Measurements from ENCODE around the gene ARHGAP5. TPM values are rescaled to one million over a fixed set of nuclear protein-coding genes. Genes with fewer than 3 reads are reported as not detected.

Gene ARHGAP5
- total RNA-seq, 2 experiments from 2014 or later = 8.1 to 20.4 TPM

DNA sequence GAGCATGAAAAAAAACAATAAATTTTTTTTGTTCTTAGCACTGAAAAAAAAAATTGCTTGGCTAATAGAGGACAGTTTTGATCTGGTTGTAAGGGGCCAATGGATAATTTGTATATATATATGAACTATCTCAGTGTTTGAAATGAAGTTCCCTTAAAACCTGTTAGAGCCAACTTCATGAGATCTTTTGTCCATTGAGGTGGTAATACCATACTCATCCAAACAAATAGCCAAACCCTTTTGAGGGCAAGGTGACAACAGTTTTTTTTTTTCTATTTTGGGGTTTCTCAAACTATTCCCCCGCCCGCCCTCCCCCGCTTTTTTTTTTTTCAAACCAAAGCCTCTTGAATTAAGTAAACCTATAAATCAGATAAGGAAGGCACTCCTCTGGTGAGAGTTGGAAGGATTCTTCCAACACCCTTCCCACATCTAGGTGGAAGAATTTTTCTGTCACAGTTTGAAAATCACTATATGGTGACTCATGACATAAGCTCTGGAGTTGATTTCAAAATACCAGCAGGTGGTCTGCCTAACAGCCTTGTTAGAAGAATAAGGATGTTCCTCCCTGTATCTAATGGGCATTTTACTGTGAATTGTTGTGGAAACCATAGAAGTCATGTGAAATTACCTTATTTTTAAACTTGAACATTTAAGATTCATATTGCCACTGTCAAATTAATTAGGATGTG lies 10.2 kb downstream of the ARHGAP5 start:
- Histone ChIP-seq H3K4me2 (ENCODE audit: low read length) (no peak overlapping the region), H4K20me1 (ENCODE audit: insufficient read depth, low read length) (peaks cover 5% of the 10 kb centered on the region; the same call in 1 of the 2 replicates), H3K9me2 (ENCODE audit: insufficient read depth, low read length) (no peaks in the 10 kb centered on the region), H3K4me1 (ENCODE audit: insufficient read depth, low read length, poor library complexity, severe bottlenecking) (no peaks in the 10 kb centered on the region), H3K36me3 (ENCODE audit: insufficient read depth, low read length) (no peaks in the 10 kb centered on the region), H3K9me3 (ENCODE audit: low read length) (no peaks in the 10 kb centered on the region), H2AFZ (ENCODE audit: low read length) (no peak overlapping the region), H3K27ac (ENCODE audit: low read depth, low read length, poor library complexity, severe bottlenecking) (no peak overlapping the region), H3K4me3 (ENCODE audit: low read depth, low read length, poor library complexity, severe bottlenecking) (no peak overlapping the region), H3K79me2 (ENCODE audit: insufficient read depth, low read depth, low read length) (no peaks in the 10 kb centered on the region)
- ChIA-PET POLR2A (no interaction called here), CTCF (ENCODE audit: unreplicated experiment) (no interaction called here)
- DNase-seq (ENCODE audit: low spot score) = no peak
- TF ChIP-seq EZH2phosphoT487 (IDR thresholded peaks at IDR 0.05; ENCODE audit: borderline replicate concordance, low read depth, low read length) (no peak), CTCF (conservative IDR thresholded peaks at IDR 0.05; ENCODE audit: low read length) (no peak)
- intact Hi-C loops (cut with micrococcal nuclease; ENCODE audit: unreplicated experiment) = no loop called here
- no TSS peak for BruUV-seq (replicated peaks)

DNA sequence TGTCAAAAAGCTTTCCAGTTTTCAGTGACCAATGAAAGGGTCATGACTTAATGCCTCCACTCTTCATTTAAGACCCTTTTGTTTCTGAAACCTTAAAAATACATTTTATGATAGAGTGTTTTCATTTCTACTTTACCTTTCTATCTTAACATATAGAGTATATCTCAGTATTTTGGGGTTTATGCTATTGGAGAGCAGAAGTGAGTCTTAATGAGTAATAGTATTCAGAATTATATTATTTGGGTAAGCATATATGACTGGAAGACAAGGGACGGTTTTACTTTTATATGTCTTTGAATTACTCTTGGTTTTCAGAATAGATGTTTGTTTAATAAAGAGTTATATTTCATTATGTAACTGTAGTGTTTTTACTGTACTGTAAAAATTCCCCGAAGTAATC lies 10.8 kb downstream of the ARHGAP5 start:
- Histone ChIP-seq H3K9me2 (ENCODE audit: insufficient read depth, low read length) (no peaks in the 10 kb centered on the region), H3K36me3 (ENCODE audit: insufficient read depth, low read length) (no peaks in the 10 kb centered on the region), H3K27ac (ENCODE audit: low read depth, low read length, poor library complexity, severe bottlenecking) (no peak overlapping the region), H3K9me3 (ENCODE audit: low read length) (no peaks in the 10 kb centered on the region), H3K4me1 (ENCODE audit: insufficient read depth, low read length, poor library complexity, severe bottlenecking) (no peaks in the 10 kb centered on the region), H3K79me2 (ENCODE audit: insufficient read depth, low read depth, low read length) (no peaks in the 10 kb centered on the region), H4K20me1 (ENCODE audit: insufficient read depth, low read length) (peaks cover 5% of the 10 kb centered on the region; the same call in 1 of the 2 replicates), H3K4me3 (ENCODE audit: low read depth, low read length, poor library complexity, severe bottlenecking) (no peak overlapping the region), H2AFZ (ENCODE audit: low read length) (no peak overlapping the region), H3K4me2 (ENCODE audit: low read length) (no peak overlapping the region)
- intact Hi-C loops (cut with micrococcal nuclease; ENCODE audit: unreplicated experiment) = no loop called here
- DNase-seq (ENCODE audit: low spot score) = no peak
- ChIA-PET POLR2A (interaction anchor here (0.7 kb wide), 1 partner anchor 10 kb away, joined by 3 read pairs; no protein-coding TSS in a partner anchor), CTCF (ENCODE audit: unreplicated experiment) (no interaction called here)
- BruUV-seq (replicated peaks) = no TSS peak
- TF ChIP-seq EZH2phosphoT487 (IDR thresholded peaks at IDR 0.05; ENCODE audit: borderline replicate concordance, low read depth, low read length) (no peak), CTCF (conservative IDR thresholded peaks at IDR 0.05; ENCODE audit: low read length) (no peak)

- Histone ChIP-seq H3K9me2 (ENCODE audit: insufficient read depth, low read length) (no peaks in the 10 kb centered on the region), H3K79me2 (ENCODE audit: insufficient read depth, low read depth, low read length) (no peaks in the 10 kb centered on the region), H3K4me3 (ENCODE audit: low read depth, low read length, poor library complexity, severe bottlenecking) (no peak overlapping the region), H3K9me3 (ENCODE audit: low read length) (no peaks in the 10 kb centered on the region), H3K4me1 (ENCODE audit: insufficient read depth, low read length, poor library complexity, severe bottlenecking) (no peaks in the 10 kb centered on the region), H3K36me3 (ENCODE audit: insufficient read depth, low read length) (no peaks in the 10 kb centered on the region), H4K20me1 (ENCODE audit: insufficient read depth, low read length) (no peaks in the 10 kb centered on the region), H2AFZ (ENCODE audit: low read length) (no peak overlapping the region), H3K4me2 (ENCODE audit: low read length) (no peak overlapping the region), H3K27ac (ENCODE audit: low read depth, low read length, poor library complexity, severe bottlenecking) (no peak overlapping the region)
- POLR2A ChIA-PET = no interaction called here
- DNase-seq (ENCODE audit: low spot score) = no peak
- CTCF ChIA-PET (ENCODE audit: unreplicated experiment) = no interaction called here
- BruUV-seq (replicated peaks) = no TSS peak
- intact Hi-C loops (cut with micrococcal nuclease; ENCODE audit: unreplicated experiment) = no loop called here
- TF ChIP-seq CTCF (conservative IDR thresholded peaks at IDR 0.05; ENCODE audit: low read length) (no peak), EZH2phosphoT487 (IDR thresholded peaks at IDR 0.05; ENCODE audit: borderline replicate concordance, low read depth, low read length) (no peak)
Observed at GRCh38 chr14:32090686-32091085, 13.6 kb downstream of the ARHGAP5 start.

Data from OCI-LY7 (cell line).